Measurements from ENCODE around the gene VPS41.
"Not testable (repeated sequence)": the region's sequence is repeated elsewhere in the genome, so short reads cannot be mapped to it uniquely, and the experiment has no call there.

Gene VPS41

DNA sequence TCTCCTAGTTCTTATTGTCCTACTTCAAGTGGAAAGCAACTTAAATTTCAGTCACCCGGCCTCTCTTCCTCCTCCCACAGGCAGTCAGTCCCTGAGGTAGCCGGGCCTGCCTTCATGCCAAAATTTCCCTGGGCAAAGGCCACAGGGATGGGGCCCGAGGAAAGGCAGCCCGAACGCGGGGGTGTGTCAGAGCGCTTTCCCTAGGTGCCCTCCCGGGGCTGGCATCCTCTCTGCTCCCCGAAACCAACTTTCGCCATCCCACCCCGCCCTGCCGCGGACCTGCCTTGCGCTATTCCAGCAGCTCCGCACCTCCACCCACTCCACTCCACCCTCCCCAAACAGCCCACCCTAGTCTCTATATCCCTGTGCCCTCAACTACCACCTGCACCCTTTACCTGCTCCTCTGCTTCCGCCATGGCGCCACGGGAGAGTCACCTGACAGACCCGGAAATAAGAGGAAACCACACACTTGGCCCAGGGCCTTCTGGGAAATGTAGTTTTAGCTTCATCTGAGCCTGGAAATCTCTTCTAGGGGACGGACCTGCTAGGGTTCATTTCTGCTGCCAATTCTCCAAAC, at the start of gene VPS41:
TSS of gene VPS41 (minus strand) at position 433 of the 577 bp plus-strand sequence. CDS start at position 416, 17 bp downstream.
- DNase-seq: peak; percentile 81

DNA sequence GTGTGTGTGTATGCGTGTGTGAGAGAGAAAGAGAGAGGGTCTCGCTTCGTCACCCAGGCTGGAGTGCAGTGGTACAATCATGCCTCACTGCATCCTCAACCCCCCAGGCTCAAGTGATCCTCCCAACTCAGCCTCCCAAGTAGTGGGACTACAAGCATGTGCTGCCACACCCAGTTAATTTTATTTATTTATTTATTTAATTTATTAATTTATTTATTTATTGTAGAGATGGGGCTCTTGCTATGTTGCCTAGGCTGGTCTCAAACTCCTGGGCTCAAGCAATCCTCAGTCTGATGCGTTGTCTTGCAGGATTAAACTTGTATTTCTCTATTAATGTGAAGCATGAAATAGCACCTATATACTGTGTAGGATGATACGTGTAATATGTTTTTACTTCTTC, 46.9 kb upstream of the VPS41 start:
- no peak for DNase-seq

DNA sequence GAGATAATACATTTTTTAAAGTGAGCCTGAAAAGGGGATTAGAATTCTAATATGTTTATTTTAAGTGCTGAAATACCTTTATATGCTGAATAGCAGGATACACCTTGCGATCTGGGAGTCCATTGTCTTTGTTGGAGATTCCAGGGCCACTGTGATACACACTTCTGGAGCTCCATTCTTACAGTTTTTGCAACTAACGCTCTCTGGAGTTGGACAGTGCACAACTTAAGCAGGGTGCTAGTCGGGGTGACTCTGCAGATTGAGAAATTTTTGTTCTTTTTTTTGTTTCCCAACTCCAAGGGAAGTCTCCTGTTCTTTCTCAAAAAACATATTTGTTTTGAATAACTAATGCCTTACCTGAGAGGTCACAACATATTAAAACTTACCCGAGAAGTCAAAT, 45.0 kb upstream of the VPS41 start:
- DNase-seq: no peak

DNA sequence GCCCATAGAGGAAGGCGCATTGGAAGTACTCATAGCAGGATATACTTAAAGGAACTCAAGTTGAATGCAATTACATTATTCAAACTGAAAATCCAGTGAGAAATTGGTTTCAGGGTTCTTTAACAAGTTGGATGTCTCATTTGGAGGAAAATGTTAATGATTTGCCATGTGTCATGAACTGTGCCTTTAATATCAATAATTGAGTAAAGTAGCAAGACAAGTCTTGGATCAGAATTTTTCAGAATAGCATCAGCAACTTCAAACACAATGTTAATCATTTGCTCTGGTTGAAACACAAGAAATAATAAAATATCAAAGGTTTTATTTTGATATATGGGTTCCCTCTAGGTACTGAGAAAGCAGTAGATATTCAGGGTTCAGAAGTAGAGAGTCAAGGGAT, 44.2 kb upstream of the VPS41 start:
- no peak for DNase-seq

DNA sequence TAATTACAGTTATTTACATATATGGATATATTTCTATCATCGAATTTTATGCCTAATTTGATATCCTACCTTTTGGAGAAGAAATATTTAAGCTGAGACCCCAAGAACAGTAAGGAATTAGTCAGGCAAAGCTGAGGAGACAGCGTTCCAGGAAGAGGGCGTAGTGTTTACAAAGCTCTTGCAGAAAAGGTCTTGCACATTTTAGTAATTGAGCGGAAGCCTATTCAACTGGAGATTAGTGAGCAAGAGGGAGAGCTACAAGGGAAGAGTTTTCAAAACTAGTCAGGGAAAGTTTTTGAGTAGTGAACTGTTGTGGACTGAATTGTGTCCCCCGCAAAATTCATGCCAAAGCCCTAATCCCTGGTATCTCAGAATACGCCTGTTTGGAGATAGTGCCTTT, 42.2 kb upstream of the VPS41 start:
- no peak for DNase-seq

DNA sequence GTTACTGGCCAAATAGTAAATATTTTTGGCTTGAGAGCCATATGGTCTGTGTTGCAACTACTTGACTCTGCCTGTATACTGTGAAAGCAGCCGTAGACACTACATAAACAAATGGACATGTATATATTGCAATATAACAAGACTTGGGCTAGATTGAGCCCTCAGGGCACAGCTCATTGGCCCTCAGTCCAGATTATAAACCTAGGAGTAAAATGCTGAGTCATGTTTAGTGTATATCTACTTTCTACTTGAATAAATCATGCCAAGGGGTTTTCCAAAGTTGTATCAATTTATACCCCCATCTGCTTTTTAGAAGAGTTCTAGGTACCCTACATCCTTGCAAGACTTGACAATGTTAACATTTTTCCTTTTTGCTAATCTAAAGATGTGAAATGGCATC, 41.3 kb upstream of the VPS41 start:
- no peak for DNase-seq

DNA sequence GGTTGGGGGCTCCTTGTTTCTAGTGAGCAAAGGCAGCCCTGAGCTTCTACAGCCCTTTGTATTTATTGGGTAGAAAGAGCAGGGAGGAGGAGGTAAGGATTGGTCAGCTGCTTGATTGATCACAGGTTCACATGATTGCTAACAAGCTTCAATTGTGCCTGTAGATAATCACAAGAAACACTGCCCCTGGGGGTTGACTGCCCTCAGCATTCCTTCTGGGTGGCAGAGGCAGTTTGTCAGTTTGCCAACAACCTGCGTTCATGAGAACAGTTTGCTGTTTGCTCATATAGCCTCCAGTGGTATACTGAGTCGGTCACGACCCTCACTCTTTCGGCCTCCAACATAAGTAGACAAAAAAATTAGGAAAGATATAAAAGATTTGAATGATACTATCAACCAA, 38.5 kb upstream of the VPS41 start:
- DNase-seq: not testable (repeated sequence)

DNA sequence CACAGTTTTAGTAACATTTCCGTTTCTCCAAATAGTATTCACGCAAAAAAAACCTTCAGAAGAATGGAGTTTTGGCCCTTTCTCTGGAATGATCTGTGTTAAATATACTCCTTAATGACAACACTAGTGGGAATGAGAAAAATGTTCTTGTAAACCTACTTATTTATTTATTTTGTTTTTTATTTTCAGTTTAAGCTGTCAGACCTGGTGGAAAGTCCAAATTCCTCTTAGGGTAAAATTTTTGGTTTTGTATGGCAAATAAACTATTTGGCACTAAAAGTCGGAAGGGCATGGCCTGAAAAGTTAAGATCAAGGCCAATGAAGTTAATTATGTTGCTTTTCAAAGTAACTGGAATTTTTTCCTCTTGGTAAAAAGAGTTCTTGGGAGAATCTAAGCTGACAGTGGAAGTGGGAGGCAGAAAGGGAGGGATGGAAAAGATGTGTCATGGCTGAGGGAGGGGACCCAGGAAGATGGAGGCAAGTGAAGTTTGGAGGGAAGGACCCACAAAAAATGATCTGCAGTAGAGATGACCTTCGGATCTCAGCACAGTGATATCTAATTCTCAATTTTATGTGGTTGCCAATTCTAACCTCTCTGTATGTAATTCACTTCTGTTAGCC, 33.5 kb upstream of the VPS41 start:
- DNase-seq: no peak

DNA sequence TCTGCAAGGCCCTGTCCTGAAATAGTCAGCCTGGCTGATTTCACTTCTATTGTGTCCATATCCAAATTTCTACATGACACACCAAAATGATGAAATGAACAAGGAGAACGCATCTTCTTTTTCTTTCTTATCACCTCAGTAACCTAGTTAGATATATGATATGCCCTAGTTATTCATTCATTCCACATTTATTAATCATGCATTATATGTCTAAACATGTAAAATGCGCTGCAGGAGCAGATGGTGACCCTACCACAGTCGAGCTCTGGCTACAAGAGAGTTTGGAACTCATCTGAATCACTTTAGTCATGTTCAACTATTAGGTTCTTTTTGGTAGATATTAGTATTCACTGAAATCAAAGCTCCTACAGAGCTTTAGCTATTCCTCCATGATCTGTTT, 31.8 kb upstream of the VPS41 start:
- no peak for DNase-seq

DNA sequence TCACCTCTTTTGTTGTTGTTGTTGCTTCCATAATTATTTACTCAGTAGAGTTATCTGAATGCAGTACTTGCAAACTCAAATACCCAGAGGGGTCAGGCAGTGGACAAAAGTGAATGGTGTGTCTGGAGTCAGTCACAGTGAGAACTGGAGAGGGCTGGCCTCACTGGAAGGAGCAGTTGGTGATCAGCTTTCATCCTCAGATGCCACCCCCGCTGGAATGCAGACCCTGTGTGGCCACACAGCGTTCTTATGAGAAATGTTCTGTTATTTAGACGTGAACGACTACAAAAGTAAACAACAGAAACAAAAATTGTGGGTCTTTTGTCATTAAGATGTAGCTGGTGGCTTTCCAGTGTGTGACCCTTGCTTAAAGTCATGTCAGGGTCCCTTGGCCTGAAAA, 29.6 kb upstream of the VPS41 start:
- DNase-seq: no peak

DNA sequence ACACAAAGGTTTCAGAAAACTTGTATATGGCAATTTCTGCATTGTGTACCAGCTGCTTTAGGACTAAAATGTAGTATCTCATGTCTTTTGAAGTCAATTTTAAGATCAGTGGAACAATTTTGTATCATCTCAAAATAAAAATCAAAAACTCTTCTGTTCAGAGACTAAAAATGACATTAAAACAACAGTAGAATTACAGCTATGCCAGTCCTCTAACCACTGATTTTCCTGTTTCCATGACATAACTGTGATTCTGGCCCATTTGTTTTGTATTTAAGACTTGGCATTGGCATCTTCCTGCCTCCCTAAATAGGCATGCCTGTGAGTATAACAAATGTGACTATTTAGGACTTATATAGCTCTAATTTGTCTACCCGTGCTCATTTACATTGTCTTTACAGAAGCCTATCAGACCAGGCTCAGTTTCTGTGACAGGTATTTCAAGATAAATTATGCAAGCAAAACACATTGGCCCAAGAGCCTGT, 29.1 kb upstream of the VPS41 start:
- no peak for DNase-seq

DNA sequence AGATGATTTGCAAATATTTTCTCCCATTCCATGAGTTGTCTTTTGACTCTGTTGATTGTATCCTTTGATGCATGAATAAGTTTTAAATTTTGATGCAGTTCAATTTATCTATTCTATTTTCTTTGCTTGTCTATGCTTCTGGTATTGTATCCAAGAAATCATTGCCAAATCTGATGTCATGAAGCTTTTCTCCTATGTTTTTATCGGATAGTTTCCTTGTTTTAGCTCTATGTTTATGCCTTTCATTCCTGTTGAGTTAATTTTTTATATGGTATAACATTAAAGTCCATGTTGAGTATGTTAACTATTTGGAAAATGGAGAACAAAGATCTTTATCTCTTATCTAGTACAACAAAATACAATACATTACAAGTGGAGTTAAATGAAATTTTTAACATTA, 27.6 kb upstream of the VPS41 start:
- DNase-seq: no peak

DNA sequence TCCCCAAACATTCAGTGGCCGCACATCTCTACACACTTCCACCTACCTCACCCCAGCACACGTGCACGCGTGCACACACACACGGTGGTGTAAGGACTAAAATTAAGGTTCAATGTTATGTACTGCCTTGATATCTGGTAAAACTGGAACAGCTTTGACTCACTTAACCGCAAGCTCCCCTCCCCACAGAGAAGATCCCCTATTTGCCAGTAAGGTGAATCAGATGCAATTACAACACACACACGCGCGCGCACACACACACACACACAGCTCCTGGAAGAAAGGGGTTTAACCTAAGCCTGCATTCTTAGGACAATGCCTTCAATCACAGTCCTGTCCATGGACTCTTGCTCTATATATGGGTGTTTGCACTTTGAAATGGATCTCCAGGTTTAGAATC, 25.5 kb upstream of the VPS41 start:
- no peak for DNase-seq

DNA sequence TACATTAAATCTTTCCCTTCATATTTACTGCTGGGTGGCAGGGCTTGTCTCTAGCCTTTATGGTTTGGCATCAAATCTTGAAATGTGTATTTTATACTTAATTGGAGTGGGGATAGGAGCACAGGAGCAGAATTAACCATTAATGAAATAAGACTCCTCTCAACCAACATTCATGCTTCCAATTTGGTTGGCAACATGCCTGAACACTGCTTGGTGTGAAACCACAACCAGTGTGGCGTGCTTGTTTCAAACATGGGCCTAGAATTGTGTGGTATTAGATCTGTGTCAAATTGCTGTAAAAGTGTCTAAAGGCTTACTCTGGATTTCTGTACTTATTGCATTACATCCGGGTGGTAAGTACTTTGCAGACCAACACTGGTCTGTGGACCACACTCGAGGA, 25.1 kb upstream of the VPS41 start:
- no peak for DNase-seq

DNA sequence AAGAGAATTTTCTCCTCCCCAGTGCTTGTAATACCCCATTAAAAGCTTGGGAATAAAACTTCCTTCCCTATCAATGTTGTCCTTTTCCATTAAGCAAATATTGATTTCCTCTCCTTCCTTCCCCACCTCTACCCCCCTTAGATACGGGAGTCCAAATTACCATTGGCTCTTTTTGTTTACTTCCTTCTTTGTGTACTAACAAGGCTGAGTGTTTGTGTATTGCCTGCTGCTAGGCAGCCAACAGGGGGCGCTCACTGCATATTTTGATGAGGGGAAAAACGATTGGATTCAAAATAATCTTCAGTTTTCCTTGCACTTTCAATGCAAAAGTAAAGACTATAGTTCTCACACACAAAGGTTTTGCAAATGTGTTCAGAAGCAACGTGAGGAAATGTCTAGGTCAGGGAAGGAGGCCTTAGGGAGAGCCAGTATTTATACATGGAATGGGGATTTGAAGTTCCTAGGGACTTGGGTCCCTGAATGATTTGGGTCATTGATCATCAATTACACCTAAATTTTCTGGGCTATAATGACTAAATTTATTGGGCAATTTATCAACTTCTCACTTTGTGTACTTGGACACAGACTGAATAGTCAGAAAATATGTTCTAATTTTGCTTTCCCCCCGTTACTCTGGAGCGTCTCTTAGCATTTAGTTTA, 23.6 kb upstream of the VPS41 start:
- DNase-seq: peak; percentile 43

DNA sequence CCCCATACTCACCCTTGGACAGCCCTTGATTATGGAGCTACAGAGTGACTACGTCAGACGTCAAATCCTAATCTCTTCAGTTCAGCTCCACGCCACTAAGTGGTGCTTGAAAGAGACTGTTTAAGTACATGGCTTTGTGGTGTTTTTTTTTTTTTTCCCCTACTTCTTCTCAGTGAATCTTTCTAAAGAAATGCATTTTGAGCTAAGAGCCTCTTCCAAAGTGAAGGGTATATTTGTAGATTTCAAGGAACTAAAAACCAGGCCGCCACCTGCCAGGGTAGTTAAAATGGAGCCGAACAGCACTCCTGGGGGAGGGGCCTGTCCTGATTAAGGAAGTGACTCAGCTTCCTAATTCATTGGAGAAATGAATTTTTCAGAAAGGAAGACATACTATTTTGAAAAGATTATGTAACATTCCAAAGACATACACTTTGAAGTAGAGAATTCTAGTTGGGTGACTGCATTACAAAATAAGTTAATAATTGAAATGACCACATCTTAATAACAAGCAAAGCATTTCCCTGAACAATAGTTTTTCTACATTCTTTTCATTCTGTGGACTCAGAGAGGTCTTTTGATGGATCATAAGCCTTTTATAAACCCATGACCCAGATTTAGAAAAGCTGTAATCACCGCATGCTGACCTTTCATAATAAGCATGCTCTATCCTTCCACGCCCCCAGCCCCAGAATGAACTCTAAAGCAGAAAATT, 20.6 kb upstream of the VPS41 start:
- DNase-seq: no peak

DNA sequence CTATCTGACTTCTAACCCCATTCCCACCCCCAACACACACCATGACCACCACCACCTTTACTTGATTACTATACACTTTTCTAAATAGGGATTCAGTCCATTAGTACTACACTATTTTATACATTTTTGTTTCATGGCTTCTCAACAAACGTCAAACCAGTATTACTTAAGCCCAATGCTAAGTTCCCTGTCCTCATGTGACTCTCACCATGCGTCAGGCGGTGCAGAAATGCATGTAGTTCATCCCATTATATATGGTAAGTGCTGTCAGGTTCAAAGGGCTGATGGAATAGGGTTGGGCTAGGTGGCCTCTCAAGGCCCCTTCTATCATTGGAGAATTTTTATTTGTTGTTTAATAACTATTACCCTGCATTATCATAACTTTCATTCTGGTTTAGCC, 19.5 kb upstream of the VPS41 start:
- no peak for DNase-seq

DNA sequence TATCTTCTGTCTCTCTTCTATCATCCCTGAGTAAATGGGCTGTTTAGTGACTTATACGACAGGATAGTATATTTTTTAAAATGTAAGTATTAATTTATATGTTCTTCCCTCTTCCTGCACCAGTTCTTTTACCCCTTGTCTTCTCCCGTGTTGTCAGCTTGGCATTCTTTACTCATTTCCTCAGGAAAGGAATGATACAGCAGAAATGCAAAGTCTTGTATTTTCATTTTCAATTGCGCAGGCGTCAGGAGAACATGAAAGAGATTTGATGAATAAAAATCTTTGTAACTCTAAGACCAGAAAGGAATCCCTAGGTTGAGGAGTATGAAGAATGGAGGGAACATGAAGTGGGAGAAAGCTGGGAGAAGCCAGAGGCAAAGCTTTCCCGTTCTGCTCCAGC, 18.8 kb upstream of the VPS41 start:
- no peak for DNase-seq

DNA sequence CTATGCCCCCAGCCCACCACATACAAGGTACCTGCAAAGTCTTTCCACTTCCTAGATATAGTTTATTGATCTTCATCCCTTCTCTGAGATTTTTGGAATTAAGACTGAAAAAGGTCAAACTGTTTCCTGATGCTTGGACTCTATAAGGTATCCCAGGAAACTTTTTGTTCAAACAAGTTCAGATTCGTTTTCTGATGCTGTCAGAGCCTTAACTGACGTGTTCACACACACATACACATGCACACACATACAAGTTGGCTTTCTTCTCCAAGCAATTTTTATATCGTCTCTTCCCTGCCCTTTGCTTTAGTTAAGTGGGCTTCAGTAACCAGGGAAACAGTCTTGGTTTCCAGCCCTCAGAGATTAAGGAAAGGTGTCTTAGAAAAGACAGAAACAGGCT, 11.7 kb upstream of the VPS41 start:
- DNase-seq: no peak

DNA sequence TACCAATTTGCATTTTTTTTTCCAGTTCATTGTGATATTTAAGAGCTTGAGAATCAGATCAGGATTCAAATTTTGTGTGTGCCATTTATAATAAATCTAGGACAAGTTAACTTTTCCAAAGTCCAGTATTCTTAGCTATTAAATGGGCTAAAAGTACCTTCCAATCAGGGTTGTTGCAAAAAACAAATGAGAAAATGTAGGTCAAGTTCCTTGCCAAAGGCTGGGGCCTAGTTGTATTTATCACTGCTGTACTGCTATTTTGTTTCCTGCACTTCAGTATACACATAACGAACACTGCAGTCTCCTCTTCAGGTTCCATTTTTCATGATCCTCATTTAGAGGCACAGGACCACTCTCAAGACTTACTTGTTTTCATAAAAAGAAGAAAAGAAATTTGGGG, 7.4 kb upstream of the VPS41 start:
- DNase-seq: no peak

DNA sequence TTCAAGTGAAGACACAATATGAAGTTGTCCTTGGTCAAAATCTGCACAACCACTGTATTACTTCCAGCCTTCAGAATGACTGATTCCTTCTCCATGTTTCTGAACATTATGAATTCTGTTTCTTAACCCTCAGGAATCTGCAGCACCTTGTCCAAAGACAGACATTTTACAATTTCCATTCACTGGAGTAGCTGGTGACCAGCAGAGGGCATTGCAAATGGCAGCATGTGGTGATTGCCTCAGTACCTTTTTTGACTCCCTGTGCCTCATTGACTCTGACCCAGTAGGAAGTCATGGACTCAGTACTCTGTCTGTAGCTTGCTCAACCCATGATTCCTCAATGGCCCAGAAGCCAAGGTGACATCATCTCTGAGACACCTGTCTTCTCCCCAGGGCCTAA, 879 bp upstream of the VPS41 start:
- DNase-seq: no peak

DNA sequence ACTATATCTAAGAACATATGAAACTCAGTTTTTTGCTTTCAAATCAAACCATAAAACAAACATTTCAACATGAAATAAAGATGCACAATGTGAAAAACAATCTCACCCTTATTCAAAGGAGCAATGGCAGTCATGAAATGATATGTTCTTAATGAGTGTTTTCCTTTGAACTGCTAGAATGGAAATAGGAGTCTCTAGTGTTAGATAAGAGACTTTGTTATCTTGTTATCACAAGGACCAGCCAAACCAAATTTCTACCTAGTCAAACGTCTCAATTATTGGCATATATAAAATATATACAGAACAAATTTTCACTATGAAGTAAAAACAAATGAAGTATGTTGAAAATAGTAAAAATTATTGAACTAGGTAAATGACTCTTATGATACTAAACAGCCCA, 1.2 kb downstream of the VPS41 start:
- no peak for DNase-seq

DNA sequence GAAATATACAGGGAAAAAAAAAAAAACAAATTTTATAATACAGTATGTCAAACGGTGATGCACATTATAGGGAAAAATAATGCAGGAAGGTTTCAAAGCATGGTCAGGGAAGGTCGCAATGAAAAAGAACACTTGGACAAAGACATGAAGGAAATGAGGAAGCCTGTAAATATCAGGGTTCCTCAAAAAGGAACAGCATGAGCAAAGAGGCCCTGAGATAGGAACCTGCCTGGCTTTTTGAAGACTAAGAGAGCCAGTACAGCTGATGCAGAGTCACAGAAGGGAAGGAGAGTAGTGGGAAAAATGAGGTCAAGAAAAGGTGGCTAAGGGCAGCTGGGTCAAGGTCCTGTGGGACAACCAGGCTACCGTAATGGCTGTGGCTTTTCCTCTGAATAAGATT, 1.9 kb downstream of the VPS41 start:
- DNase-seq: no peak

All from CD4-positive, alpha-beta T cell treated with Interleukin-6 for 4 hours (primary cell).